H1 (cell line): Measurements from ENCODE around the gene DHRS7C.

Source experiments
- ASH2L ChIP-seq: fragments of 200-600, 300-600 bp; sonication (generic); IDR thresholded peaks from one replicate; pipeline ENCODE4 v1.7.1; 2017; ENCODE audit warnings: low read length
- CTCF ChIP-seq, 3 experiments: IDR thresholded peaks; 1 replicate in 2 of 3; 2 replicates in 1 of 3; pipeline versions ENCODE4 v1.5.1 to v1.6.1; 2011; ENCODE audit warnings: low read length in 3 of 3, mild to moderate bottlenecking in 3 of 3, inconsistent platforms in 2 of 3, low read depth in 1 of 3, moderate library complexity in 1 of 3; ENCODE audit not compliant: insufficient read depth in 1 of 3; ENCODE audit errors: control extremely low read depth in 1 of 3
- EGR1 ChIP-seq: IDR thresholded peaks from 2 replicates; pipeline ENCODE4 v1.6.1; 2011; ENCODE audit warnings: low read depth, low read length, borderline replicate concordance
- EP300 ChIP-seq, 2 experiments: IDR thresholded peaks; 1 replicate in 1 of 2; 2 replicates in 1 of 2; pipeline ENCODE4 v1.6.1; 2011 to 2012; ENCODE audit warnings: low read depth in 2 of 2, low read length in 2 of 2, mild to moderate bottlenecking in 2 of 2, borderline replicate concordance in 1 of 2, inconsistent platforms in 1 of 2, moderate library complexity in 1 of 2
- JUND ChIP-seq: IDR thresholded peaks from 2 replicates; pipeline ENCODE4 v1.6.1; 2011; ENCODE audit warnings: mild to moderate bottlenecking, improper control_type of control experiment, low read length
- MAFK ChIP-seq: IDR thresholded peaks from 2 replicates; pipeline ENCODE4 v1.6.1; 2012; ENCODE audit warnings: low read depth, mild to moderate bottlenecking, improper control_type of control experiment, low read length
- MAX ChIP-seq: IDR thresholded peaks from 2 replicates; pipeline ENCODE4 v1.6.1; 2012; ENCODE audit warnings: inconsistent platforms
- PHF8 ChIP-seq: fragments of 200-600 bp; sonication (generic); conservative IDR thresholded peaks from 2 replicates; pipeline ENCODE4 v1.7.1; 2012; ENCODE audit warnings: low read depth, mild to moderate bottlenecking, inconsistent platforms, low read length, moderate library complexity
- POLR2A ChIP-seq, 2 experiments: IDR thresholded peaks; 1 replicate in 1 of 2; 2 replicates in 1 of 2; pipeline ENCODE4 v1.6.1; 2011; ENCODE audit warnings: low read depth in 2 of 2, low read length in 2 of 2, mild to moderate bottlenecking in 2 of 2; ENCODE audit errors: control extremely low read depth in 1 of 2
- RAD21 ChIP-seq, 2 experiments: IDR thresholded peaks in 1 of 2; conservative IDR thresholded peaks in 1 of 2; 2 replicates each; pipeline ENCODE4 v1.6.1; 2011; ENCODE audit warnings: low read depth in 2 of 2, low read length in 2 of 2, improper control_type of control experiment in 1 of 2, inconsistent platforms in 1 of 2, mild to moderate bottlenecking in 1 of 2, moderate library complexity in 1 of 2
- SIX5 ChIP-seq: IDR thresholded peaks from 2 replicates; pipeline ENCODE4 v1.6.1; 2011; ENCODE audit warnings: mild to moderate bottlenecking, low read depth, low read length
- TBP ChIP-seq: IDR thresholded peaks from 2 replicates; pipeline ENCODE4 v1.6.1; 2011; ENCODE audit warnings: low read depth, low read length, improper control_type of control experiment
- ZNF274 ChIP-seq: IDR thresholded peaks from 2 replicates; pipeline ENCODE4 v1.7.0; 2012; ENCODE audit warnings: low read length, borderline replicate concordance; ENCODE audit errors: extremely low read depth

GRCh38 chr17:9801505-9801904, 10.1 kb upstream of the DHRS7C start:
- TF ChIP-seq PHF8, result no peak
- TF ChIP-seq POLR2A (IDR thresholded peaks at IDR 0.05; ENCODE audit: control extremely low read depth in 1 of 2, low read depth in 2 of 2, low read length in 2 of 2), result no peak
- no peak for TF ChIP-seq TBP
- no peak for TF ChIP-seq CTCF (IDR thresholded peaks at IDR 0.05; ENCODE audit: control extremely low read depth in 1 of 3, insufficient read depth in 1 of 3, low read depth in 1 of 3, low read length in 3 of 3)
- no peak for TF ChIP-seq MAFK
- no peak for TF ChIP-seq RAD21 (IDR thresholded peaks at IDR 0.05 in 1 of 2, conservative IDR thresholded peaks at IDR 0.05 in 1 of 2; ENCODE audit: low read depth in 2 of 2, low read length in 2 of 2)
- TF ChIP-seq MAX, result no peak
- no peak for TF ChIP-seq SIX5
- no peak for TF ChIP-seq EGR1
- TF ChIP-seq ZNF274, result no peak
- no peak for TF ChIP-seq ASH2L
- no peak for TF ChIP-seq EP300 (IDR thresholded peaks at IDR 0.05; ENCODE audit: borderline replicate concordance in 1 of 2, low read depth in 2 of 2, low read length in 2 of 2)
- TF ChIP-seq JUND, result no peak
